Activated naive CD8-positive, alpha-beta T cell (primary cell): Measurements from ENCODE around the gene ELL.

Source experiments
- H3K27ac Mint-ChIP-seq: one replicate; pipeline ENCODE4 v1.8.0; 2021; ENCODE audit warnings: mixed read lengths
- H3K27me3 Mint-ChIP-seq: one replicate; pipeline ENCODE4 v1.8.0; 2021; ENCODE audit warnings: mixed read lengths
- H3K36me3 Mint-ChIP-seq: one replicate; pipeline ENCODE4 v1.8.0; 2021; ENCODE audit warnings: mixed read lengths
- H3K4me1 Mint-ChIP-seq: one replicate; pipeline ENCODE4 v1.8.0; 2021; ENCODE audit warnings: low read depth, mixed read lengths
- H3K4me3 Mint-ChIP-seq: one replicate; pipeline ENCODE4 v1.8.0; 2021; ENCODE audit warnings: mild to moderate bottlenecking, mixed read lengths
- H3K9me3 Mint-ChIP-seq: one replicate; pipeline ENCODE4 v1.8.0; 2021; ENCODE audit warnings: low read depth, mixed read lengths

ELL gene

DNA sequence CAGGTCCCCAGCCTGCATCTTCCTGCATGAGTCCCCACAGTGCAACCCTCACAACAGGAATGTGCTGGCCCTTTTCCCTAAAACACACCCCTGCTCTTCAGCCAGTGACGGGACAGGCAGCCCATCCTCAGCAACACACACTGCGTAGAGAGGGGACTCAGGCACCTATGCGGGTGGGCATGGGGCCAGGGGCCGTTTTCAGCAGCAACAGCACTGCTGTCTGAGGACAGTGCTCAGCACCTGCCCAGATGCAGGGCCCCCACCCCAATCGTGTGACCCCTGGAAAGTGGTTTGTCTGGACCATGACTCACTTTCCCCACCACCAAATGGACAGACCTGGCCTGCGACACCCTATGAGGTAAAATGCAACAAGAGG is 55.9 kb downstream of the ELL start:
- Mint-ChIP-seq H3K4me3 (no peak overlapping the region), H3K27me3 (no peaks in the 10 kb centered on the region), H3K9me3 (no peaks in the 10 kb centered on the region), H3K27ac (no peak overlapping the region), H3K4me1 (peaks cover 11% of the 10 kb centered on the region), H3K36me3 (no peaks in the 10 kb centered on the region)

DNA sequence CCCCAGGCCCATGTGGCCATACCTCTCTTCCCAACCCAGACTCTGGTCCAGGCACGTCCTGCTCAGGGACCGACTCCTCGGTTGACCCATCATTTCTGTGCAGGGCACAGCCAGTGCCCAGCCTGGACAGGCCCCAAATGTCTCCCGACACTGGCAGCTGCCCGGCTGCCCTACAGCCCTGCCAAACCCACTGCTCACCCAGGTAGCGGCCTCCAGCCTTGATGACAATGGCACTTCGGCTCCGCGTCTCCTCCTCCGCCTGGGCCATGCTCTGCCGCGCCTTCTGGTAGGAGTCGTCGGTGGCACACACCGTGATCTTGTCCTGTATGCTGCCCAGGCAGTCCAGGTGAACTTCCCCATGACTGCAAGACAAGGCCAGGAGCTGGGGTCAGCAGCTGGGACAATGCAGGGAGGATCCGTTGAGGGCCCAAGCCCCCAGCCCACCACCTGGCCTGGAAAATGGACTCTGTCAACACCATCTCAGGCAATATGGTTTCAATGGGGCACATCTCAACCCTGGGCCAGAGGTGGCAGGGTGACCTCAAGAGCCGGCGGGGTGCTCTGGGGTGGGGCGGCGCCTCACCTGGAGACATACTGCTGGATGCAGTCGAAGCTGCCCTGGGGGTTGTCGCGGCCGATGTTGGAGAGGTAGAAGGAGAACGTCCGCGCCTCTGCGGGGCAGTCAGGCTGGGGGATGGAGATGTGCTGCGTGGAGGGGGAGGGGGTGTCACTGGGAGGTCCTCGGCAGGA is 56.5 kb downstream of the ELL start:
- peaks cover 11% of the 10 kb centered on the region for H3K4me1 Mint-ChIP-seq
- no peak overlapping the region for H3K27ac Mint-ChIP-seq
- H3K4me3 Mint-ChIP-seq: no peak overlapping the region
- H3K9me3 Mint-ChIP-seq: no peaks in the 10 kb centered on the region
- H3K27me3 Mint-ChIP-seq: no peaks in the 10 kb centered on the region
- no peaks in the 10 kb centered on the region for H3K36me3 Mint-ChIP-seq

DNA sequence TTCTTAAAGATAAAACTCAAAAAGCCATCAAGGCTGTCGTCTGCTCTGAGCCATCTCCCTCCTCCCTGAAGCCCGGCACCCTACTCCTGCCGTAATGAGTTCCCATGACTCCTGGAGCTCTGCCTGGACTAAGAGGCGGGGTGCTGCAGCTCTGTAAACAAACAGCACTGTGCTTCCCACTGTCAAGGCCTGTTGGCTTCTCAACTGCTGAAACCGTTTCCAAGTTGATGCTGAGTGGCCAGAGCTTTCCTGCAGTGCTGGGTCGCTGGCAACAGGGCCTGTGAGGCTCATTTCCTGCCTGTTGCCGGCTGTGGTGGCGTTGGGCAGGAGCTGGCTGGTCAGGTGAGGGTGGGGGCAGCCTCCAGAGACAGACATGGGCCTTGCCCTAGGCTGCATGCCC is 57.2 kb downstream of the ELL start:
- H3K27ac Mint-ChIP-seq: peak overlapping the region; percentile 61
- H3K36me3 Mint-ChIP-seq: no peaks in the 10 kb centered on the region
- H3K27me3 Mint-ChIP-seq: no peaks in the 10 kb centered on the region
- H3K9me3 Mint-ChIP-seq: no peaks in the 10 kb centered on the region
- no peak overlapping the region for H3K4me3 Mint-ChIP-seq
- H3K4me1 Mint-ChIP-seq: peaks cover 10% of the 10 kb centered on the region

DNA sequence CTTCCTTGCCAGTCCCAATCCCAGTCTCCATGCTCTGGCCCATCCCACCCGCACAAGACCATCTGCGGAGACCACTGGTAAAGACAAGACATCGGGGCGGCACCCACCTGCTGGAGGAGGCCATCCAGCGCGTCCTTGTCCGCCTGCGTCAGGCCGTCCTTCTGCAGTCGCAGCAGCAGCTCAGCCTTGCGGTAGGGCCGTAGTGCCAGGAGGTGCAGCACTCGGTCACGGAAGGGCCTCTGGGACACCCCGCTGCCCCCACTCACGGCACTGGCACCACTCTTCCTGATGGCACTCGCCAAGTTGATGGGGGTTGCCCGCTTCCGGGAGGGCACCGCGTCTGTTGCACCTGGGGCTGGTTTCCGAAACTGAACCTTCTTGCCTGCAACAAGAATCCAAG is 60.4 kb downstream of the ELL start:
- Mint-ChIP-seq H3K36me3 (no peaks in the 10 kb centered on the region), H3K27ac (no peak overlapping the region), H3K27me3 (no peaks in the 10 kb centered on the region), H3K4me3 (no peak overlapping the region), H3K4me1 (peaks cover 6% of the 10 kb centered on the region), H3K9me3 (no peaks in the 10 kb centered on the region)

DNA sequence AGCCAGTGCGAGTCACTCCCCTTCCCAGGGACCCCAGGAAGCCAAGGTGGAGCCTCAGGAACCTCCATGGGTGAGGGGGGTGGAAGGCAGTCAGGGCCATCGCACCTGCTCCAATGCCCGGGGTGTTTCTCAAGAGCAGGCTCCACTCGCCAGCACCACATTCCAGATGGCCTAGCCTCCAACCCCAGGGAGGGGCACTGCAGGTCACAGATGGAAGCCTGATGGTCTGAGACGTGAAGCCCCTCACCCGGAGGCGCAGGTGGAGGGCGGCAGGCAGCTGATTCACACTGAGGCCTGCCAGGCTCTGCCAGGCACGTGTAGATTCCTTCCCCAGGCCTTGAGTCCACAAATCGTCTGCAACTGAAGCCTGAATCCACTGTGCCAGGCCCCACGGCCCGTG is 61.0 kb downstream of the ELL start:
- no peak overlapping the region for H3K27ac Mint-ChIP-seq
- peaks cover 6% of the 10 kb centered on the region for H3K4me1 Mint-ChIP-seq
- H3K36me3 Mint-ChIP-seq: no peaks in the 10 kb centered on the region
- no peaks in the 10 kb centered on the region for H3K9me3 Mint-ChIP-seq
- H3K4me3 Mint-ChIP-seq: no peak overlapping the region
- H3K27me3 Mint-ChIP-seq: no peaks in the 10 kb centered on the region

DNA sequence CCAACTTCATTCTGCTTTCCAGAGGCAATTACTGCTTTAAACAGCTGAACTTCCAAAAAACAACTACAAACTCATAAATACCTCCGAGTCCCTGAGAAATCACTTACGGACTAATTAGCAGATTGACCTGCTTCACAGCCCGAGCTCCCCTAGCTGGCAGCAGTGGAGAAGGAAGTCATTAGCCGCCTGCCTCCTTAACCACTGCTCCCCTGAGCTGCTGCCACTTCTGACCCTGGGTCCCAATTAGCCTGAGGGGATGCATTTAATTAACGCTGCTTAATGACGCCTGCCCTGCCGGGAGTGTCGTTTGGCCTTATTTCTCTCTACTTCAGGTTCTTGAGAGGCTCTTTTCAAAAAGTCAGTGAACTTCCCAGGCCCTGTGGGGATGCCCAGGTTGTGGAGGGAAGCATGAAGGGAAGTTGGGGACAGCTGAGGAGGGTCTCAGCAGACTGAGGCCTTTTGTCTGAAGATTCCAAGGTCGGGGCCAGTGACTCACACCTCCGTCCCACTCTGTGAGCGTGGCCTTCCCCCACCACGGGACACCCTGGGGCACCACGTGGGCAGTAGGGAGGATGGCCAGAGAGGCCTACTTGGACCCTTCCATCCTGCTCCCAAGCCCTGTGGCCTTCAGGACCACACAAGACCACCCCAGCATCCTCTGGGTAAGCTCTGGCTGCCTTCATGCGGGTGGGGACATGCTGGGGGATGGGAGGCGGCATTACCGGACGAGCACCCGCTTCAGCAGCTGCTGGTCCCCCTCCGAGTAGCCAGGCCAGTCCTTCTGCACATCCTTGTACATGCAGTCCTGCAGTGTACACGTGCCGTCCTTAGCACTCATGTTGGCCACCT is 64.2 kb downstream of the ELL start:
- Mint-ChIP-seq H3K4me1 (peaks cover 3% of the 10 kb centered on the region), H3K4me3 (no peak overlapping the region), H3K36me3 (no peaks in the 10 kb centered on the region), H3K27ac (no peak overlapping the region), H3K9me3 (no peaks in the 10 kb centered on the region), H3K27me3 (no peaks in the 10 kb centered on the region)

DNA sequence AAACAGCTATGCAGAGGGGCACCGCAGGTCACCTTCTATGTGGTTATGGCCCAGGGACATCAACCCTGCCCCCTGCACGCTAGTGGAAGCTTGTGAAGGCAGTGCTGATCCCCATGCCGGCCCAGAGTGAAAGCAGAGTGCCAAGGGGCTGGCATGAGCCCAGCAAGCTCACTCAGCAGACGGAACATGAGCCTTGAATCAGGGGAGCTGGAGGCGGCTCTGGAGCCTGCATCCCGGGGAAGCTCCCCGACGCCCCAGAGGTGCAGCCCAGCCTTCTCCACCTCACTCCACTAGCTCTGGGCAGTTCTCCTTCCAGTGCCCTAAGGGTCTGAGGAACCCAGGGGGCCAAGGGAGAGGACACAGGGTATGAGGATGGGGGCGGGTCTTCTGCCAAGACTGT is 64.9 kb downstream of the ELL start:
- H3K27ac Mint-ChIP-seq: peak overlapping the region; percentile 16
- no peaks in the 10 kb centered on the region for H3K36me3 Mint-ChIP-seq
- H3K27me3 Mint-ChIP-seq: no peaks in the 10 kb centered on the region
- no peaks in the 10 kb centered on the region for H3K9me3 Mint-ChIP-seq
- H3K4me1 Mint-ChIP-seq: peaks cover 1% of the 10 kb centered on the region
- no peak overlapping the region for H3K4me3 Mint-ChIP-seq

DNA sequence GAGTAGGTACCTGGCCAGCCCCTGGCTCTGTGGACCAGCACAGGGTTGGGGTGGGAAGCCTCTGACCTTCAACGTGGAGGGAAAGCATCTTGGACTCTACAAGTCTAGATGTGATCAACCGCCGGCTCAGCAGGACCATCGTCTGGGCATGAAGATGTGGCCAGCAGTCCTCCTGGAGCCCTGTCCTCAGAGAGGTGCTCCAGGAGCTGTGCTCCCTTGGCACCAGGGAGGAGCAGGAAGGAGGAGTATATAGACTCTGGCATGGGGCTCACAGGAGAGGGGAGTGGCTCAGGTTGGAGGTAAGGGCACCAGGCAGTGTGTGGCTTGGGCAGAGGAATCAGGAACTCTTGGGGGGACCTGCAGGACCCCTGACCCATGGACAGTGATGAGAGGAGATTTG is 65.6 kb downstream of the ELL start:
- no peak overlapping the region for H3K27ac Mint-ChIP-seq
- H3K36me3 Mint-ChIP-seq: no peaks in the 10 kb centered on the region
- no peaks in the 10 kb centered on the region for H3K27me3 Mint-ChIP-seq
- no peaks in the 10 kb centered on the region for H3K4me1 Mint-ChIP-seq
- H3K9me3 Mint-ChIP-seq: no peaks in the 10 kb centered on the region
- no peak overlapping the region for H3K4me3 Mint-ChIP-seq

DNA sequence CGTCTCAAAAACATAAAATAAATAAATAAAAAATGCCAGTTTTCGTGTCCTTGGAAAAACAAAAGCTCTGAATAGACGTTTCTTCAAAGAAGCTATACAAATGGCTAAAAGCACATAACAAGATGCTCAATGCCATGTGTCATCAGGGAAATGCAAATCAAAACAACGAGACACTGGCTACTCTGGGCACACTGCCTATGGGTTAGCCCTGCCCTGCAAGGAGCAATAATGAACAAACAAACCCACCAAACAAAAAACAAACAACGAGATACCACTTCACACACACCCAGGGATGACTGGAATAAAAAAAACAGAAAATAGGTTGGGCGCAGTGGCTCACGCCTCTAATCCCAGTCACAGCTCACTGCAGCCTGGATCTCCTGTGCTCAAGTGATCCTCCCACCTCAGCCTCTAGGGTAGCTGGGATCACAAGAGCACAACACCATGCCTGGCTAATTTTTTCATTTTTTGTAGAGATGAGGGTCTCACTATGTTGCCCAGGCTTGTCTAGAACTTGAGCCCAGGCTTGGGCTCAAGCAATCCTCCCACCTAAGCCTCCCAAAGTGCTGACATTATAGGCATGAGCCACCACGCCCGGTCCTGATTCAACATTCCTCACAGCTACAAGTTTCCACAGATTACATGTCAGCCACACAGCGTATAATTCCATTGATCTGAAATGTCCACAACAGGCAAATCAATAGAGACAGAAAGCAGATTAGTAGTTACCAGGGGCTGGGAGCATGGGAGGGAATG is 68.4 kb downstream of the ELL start:
- Mint-ChIP-seq H3K4me3 (no peak overlapping the region), H3K27ac (peak overlapping the region; percentile 46), H3K27me3 (no peaks in the 10 kb centered on the region), H3K4me1 (peaks cover 2% of the 10 kb centered on the region), H3K9me3 (no peaks in the 10 kb centered on the region), H3K36me3 (no peaks in the 10 kb centered on the region)

DNA sequence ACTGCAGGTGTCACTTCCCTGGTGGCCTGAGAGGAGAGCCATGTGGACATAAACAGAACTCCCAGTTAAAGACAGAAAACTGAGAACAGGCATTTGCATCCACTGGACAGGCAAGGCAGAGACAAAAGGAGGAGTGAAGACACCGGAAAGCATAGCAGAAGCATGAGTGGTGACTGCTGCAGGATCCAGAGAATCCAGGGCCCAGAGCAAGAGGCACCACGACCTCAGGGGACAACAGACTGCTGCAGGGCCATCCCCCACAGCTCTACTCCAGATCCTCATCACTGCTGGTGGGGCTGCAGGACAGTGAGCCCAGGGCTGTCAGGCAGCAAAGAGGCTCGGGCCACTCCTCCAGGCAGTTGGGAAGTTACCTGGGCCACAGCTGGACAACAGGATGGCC is 69.5 kb downstream of the ELL start:
- Mint-ChIP-seq H3K27me3 (no peaks in the 10 kb centered on the region), H3K4me3 (no peak overlapping the region), H3K9me3 (no peaks in the 10 kb centered on the region), H3K27ac (no peak overlapping the region), H3K36me3 (no peaks in the 10 kb centered on the region), H3K4me1 (peaks cover 2% of the 10 kb centered on the region)

DNA sequence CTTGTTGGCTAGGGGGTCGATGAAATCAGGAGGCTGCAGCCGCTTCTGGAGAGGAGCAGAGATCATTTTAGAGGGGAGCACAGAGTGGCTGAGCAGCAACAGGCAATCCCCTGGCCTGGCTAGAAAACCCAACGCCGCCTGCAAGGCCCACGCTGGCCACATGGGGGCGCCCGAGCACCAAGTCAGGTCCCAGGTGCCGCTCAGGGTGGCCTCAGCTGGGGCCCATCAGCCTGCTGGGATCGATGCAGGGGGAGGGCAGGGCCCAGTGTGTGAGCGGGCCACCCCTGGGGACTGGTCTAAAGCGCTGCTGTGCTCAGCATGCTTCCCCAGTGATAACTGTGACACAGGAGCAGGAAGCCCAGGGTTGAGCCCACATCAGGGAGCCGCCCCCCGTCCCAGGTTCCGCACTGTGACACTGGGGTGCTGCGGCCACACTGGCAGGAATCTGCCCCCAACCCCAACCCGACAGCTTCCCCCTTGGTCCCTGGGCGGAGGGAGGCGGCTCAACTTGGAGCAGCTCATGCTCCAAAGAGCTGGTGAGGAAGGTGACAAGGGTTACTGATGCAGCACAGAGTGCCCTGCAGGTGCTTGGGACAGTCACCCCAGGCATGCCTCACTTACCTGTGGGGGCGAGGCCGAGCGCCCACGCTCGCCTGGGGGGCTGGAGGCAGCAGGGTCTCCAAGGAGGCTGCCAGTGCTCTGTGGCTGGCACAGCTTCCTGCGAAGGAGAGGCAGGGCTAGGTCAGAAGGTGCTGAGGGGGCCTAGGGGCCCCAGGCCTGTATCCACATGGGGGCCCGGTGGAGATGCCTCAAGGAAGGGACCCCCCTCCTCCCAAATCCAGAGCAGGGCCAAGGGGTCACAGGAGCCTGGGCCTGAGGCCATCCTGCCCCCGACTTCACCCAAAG is 70.7 kb downstream of the ELL start:
- Mint-ChIP-seq H3K9me3 (no peaks in the 10 kb centered on the region), H3K27ac (no peak overlapping the region), H3K36me3 (no peaks in the 10 kb centered on the region), H3K27me3 (no peaks in the 10 kb centered on the region), H3K4me1 (peaks cover 2% of the 10 kb centered on the region), H3K4me3 (no peak overlapping the region)

DNA sequence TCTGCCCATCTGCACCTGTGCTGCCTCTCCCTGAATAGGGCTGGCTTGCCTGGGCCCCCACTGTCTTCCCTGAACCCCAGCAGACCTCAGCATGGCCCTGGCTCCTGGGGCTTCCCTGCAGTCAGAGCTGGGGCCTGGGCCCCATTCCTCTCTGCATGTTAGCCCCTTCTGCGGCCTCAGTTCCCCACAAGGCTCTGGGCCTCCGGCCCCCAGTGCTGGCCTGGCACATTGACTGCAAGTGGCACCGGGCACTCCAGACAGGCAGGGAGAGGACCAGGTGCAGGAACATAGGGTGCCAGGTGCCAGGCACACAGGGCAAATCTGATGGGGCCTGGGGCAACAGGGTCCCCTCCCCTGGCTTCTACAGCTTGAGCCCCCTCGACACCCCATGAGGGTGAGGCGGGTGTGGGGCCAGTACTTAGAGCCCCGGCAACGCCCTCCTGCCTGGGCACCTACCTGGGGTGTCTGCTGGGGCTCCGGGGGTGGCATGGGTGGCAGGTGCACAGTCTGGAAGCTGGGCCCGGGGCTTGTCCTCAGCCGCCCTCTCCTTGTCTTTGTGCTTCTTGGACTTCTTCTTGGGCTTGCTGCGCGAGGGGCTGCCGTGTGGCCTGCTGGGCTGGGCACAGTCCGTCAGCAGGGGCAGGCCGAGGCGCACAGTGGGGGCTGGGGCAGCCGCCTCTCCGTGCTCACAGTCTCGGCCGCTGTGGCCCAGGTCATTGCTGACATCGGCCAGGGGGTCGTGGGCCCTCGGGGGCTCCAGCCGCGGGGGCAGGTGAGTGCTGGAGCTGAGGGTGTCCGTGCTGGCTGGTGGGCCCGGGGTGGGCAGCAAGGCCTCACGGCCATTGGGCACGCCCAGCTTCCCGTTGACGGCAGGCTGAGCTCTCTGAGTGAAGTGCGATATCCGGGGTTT is 71.6 kb downstream of the ELL start:
- Mint-ChIP-seq H3K36me3 (no peaks in the 10 kb centered on the region), H3K4me3 (no peak overlapping the region), H3K27ac (no peak overlapping the region), H3K4me1 (peaks cover 2% of the 10 kb centered on the region), H3K9me3 (no peaks in the 10 kb centered on the region), H3K27me3 (no peaks in the 10 kb centered on the region)

DNA sequence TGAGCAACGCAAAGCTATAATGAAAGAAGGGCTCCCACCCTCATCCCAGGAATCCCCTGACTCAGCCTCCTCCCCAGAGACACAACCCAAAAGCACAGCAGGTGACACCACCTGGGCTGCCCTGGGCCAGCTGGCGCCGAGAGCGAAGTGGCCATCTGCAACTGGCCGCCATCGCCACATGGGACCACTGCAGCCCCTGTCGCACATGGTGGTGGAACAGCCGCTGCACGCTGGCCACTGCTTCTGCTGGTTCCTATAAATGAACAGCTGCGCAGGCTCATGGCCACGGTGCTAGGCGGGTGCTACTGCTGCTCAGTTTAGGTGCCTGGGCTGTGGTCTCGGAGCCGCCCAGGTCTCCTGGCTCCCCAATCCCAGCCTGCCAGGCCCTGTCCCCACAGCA is 72.3 kb downstream of the ELL start:
- Mint-ChIP-seq H3K9me3 (no peaks in the 10 kb centered on the region), H3K36me3 (no peaks in the 10 kb centered on the region), H3K27ac (no peak overlapping the region)

More for the DNA sequence above, 72.3 kb downstream of the ELL start:
- no peaks in the 10 kb centered on the region for H3K27me3 Mint-ChIP-seq
- H3K4me1 Mint-ChIP-seq: peaks cover 2% of the 10 kb centered on the region
- no peak overlapping the region for H3K4me3 Mint-ChIP-seq
